CD4-positive, alpha-beta T cell treated with Interleukin-4 for 1 hour (primary cell): ENCODE measurements around the gene XIRP1.

Experiments
- DNase-seq, 2 donors: peaks; one replicate each; pipeline ENCODE4 v3.0.0-alpha.2; 2020 to 2022

The XIRP1 gene

DNA sequence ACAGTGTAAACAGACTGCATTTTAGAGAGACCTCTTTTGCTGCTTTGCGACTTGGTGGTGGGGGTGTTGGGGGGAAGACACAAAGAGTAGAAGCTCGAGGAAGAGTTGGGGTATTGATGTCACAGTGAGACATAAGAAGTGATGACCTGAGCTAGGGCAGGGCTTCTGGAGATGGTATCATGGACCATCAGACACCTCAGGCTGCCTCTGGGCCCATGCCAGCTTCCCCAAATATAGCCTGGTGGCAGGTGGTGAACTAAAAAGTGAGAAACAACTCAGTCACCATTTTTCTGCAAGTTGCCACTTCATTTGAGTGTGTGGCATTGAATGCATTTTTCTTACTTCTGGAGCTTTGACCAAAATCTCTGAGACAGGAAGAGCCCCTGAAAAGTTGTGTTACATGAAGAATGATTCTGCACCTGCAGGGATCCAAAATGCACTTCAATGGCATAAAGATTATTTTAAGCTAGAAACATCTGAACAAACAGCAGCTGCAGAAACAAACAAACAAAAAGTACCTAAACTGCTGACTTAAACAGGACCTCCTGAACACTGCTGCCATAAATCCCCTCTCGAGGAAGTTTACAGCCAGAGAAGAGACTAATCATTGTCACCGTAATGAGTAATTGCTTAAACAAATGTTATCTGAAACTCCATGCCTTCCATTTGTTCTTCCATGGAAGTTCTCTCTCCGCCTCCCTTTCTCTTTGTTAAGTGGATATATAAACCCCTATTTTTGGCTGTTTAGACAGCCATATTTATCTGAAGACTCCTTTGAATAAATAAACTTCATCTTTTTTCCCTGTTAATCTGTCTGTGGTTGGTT lies 15.2 kb upstream of the XIRP1 start:
- no peak for DNase-seq

DNA sequence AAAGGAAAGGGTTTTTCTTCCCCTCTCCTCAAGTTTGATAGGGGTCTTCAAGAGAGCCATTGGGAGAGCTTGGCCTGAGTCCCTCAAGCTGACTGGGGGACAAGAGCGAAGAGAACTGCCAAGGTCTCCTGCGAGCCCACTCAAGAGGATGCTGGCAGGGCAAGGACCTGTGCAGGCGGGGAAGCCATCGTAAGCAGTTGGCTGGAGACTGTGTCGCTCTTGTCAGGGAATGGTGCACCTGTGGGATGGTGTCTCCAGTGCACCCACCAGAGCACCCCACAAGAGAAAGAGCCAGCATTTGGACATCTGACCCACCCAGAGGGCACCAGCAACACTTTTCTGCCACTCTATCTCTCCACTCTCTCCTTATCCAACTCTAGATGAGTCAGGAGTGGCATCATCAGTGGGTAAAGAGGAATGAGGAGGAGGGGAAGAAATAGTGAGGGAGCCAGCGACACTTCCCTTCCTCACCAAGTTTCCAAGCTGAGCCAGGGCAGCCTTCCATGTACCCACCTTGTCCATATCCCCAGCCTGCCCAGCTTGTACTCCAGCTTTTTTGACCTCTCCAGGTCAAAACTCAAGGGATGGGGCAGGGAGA lies 13.6 kb upstream of the XIRP1 start:
- no peak for DNase-seq

DNA sequence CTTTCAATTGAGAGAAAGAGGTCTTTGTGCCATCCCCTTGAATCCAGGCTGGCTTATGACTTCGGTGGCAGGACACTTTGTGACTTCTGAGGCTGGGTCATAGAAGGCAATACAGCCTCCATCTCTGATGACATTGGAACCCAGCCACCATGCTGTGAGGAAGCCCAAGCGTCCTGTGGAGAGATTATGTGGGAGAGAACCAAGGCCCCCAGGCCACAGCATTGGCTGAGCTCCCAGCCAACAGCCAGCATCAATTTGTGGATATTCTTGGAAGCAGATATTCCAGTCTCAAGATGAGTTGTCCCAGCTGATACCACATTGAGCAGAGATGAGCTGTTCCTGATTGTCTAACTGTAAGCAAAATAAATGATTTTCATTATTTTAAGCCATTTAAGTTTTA lies 12.7 kb upstream of the XIRP1 start:
- no peak for DNase-seq

DNA sequence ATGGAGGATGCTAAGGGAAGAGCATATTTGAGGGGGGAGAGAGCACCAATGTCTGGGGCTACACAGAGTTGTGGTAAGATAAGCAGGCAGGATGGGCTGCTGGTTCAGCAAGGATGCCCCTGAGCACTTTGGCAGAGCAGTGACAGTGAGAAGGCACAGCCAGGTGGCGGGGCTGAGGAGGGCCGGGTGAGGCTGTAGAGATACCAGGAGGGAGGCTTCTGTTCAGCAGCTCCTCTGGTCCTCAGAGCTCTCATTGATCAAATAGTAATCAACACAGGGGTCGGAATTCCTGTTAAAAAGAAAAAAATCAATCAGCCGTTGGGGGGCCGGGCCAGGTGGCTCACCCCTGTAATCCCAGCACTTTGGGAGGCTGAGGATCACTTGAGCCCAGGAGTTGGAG lies 11.5 kb upstream of the XIRP1 start:
- DNase-seq, result no peak

DNA sequence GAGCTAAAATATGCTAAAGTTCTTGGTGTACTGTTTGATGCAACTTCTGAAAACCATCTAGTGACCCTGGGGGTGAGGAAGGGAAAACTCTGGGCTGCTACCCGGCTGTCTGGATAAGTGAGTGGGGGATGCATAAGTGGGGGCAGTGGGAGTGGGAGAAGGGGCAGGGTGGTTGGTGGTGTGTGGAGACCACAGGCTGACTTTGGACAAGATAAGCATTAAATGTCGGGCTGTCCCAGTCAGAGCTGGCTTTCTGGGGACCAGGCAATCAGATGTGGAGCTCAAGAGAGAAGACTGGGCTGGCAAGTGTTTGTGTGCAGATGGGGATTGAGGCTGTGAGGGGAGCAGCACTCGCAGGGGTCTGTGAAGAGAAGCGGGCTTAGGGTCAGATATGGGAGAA lies 11.0 kb upstream of the XIRP1 start:
- no peak for DNase-seq

DNA sequence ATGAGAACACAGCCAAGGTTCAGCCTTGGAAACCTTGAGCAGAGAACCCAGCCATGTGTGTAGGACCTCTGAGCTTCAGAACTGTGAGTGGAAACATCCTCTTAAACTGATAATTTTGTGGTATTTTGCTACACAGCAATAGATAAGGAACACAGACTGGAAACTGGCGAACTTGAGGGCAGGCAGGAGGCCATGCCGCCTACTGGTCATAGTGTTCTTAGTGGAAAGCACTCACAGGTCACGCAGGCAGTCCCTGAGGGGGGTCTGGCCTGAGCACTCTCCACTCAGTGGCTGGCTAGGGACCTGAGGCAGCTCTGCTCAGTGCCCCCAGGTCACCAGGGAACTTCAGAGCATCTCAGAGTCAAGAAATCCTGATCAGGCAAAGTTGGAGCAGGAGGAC lies 9.7 kb upstream of the XIRP1 start:
- no peak for DNase-seq

DNA sequence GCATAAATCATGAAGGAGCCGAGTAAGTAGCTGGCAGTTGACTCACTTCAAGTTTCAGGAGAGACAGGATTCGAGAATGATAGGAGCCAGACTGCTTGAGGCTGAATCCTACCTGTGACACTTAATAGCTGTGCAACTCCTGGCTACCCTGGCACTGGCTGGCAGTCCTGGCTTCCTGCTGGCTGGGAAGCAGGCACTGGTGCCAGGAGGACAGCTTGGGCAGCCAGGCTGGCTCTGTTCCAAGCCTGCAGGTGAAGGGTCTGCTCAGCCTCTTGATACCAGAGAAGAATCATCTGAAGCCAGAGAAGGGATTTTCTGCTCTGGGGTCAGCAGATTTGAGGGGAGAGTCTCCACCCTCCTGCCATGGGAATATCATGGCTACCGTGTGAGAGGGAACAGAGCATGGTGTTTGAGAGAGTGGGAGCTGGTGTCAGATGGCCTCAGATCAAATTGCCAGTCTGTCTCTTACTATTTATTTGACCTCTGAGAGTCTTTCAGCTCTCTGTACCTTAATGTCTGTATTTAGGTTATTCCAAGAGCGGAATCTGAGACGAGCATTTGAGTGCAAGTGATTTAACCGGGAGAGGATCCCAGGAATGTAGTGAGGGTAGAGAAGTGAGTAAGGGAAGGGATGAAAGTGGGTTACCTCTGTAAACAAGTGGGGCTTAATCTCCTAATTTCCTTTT lies 4.4 kb upstream of the XIRP1 start:
- DNase-seq, result no peak

DNA sequence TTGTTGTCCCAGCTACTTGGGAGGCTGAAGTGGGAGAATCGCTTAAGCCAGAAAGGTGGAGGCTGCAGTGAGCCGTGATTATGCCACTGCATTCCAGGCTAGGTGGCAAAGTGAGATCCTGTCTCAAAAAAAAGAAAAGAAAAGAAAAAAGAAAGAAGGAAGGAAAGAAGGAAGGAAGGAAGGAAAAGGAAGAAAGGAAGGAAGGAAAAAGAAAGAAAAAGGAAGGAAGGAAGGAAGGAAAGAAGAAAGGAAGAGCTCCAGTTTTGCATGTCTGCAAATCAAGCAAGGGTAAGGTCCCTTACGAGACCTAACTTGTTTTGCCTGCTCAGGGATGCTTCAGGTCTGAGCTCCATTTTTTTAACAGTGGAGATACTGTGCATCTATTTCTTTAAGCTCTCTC lies 3.6 kb upstream of the XIRP1 start:
- no peak for DNase-seq

DNA sequence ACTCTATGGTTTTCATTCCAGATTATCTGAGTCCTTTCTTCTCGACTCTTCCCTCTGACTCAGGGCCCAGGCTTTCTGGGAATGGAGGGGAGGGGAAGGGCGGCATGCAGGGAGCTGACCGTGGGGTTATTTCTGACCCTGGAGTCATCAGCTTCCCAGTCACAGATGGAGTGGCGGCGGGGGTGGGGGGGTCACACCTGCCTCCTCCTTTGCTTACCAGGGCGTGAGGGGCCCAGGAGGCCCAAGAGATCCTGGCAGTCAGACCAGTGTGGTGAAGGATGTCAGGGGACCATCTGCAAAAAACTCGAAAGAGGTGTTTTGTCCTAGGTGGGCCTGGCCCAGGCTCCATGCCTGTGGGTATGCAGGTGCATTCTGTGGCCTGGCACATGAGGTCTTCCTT lies 996 bp upstream of the XIRP1 start:
- DNase-seq, result no peak

DNA sequence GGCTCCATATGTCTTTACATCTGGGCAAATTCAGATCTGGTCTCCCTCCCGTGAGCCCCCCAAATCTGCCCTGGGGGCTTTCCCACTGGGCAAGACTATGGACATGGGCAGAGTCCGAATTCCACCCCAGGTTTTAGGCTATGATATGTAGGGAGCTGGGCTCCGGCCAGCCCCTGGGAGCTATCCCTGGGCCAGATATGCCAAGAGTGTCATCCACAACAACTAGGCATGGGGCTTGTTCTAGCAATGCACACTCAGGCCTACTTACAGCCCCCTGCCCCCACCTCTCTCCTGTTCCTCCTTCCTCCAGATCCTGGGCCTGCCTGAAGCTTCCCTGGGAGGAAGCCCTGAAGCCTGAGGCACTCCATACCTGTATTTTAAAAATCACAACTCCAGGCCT lies 622 bp downstream of the XIRP1 start:
- no peak for DNase-seq

DNA sequence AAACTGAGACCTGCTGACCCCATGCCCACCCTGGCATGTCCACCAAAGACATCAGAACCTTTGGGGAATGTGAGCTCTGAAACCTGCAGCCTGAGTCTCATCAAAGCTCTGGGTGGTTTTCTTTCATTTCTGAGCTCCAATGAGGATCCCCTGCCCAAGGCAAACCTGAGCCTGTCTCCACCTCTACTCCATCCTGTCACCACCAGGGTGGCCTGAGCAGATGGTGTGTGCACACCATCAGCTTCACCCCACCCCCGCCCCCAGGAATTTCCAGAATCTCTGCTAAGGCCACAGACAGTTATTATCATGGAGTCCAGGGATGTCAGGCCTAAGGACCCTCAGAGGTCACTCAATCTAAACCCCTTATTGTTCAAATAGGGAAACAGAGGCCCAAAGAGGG lies 1.3 kb downstream of the XIRP1 start:
- DNase-seq, result no peak

DNA sequence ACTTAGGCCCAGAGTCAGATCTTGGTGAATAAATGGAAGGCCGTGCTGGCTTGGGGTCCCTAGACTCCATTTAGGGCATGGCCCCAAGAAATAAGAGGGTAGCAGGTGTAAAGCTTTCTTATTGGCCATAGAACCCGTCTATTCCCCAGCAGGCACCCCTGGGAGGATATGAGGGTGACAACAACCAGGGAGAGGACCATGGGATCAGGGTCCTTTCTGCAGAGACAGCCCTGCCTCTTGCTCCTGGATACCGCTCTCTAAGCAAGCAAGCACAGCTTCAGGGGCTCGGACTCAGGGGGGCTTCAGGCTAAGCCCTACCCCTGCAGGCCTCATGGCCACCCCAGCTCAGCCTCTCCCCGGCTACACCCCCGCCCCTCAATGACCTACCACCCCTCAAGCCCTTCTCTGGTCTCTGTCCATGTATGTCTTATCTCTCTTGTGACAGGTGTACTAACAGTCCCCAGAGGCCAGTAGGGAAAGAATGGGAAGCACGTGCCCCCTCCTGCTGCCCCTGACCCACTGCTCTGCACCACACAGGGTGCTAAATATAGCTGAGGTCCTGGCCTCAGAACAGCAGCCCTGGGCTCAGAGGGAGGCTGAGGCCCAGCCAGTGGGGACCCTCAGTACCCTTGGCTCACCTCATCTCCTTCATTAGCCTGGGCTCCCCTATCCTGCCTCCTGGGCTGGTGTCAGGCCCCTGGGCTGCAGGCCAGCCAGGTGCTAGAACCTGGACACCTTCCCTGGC lies 1.9 kb downstream of the XIRP1 start:
- DNase-seq, result no peak

DNA sequence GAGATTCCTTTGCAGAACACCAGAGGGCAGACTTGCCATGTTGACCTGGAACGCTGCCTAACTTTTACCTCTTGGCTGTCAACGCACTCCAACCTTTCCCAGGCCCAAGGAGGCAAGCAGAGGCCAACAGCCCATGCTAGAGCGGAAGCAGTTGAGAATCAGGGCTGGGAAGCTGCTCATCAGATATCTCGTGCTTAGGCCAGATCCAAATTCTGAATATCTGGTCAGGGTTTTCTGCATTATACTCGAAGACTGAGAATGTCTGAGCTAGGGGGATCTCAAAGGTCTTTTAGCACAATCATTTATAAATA lies 2.5 kb downstream of the XIRP1 start:
- peak; percentile 75 to 77 for DNase-seq

DNA sequence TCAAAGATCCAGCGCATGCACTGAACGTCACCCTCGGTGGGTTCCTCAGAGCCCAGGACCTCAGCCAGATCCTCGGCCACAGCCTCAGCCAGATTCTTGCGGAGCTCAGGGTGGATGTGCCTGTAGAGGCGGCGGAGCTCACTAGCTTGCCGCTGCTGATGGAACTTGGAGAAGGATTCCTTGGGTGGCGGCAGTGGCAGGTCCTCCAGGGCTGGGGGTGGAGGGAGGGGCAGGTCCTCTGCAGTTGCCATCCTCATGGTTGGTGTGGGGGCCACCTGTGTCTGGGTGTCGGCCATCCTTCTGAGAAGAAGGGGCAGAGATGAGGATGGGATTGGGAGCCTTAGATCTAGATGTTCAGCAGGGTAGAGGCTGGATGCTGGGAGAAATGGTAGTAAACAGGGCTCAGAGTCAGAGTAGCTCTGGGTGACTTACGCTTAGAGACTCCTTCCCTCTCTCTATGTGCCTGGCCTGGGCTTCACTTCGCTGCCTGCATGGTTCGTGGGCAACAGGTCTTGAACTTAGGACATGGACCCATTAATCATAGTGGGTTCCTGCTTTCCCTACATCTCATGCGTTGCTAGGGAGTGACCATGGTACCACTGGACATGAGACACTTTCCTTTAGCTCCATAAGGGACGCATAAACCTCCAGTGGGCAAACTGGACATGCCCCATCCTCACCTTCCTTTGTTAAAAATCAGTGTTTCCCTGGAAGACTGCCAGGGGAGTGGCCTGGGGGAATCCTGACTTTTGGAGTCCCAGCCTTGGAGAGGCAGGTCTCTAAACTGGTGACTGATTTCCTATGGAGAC lies 3.0 kb downstream of the XIRP1 start:
- no peak for DNase-seq

DNA sequence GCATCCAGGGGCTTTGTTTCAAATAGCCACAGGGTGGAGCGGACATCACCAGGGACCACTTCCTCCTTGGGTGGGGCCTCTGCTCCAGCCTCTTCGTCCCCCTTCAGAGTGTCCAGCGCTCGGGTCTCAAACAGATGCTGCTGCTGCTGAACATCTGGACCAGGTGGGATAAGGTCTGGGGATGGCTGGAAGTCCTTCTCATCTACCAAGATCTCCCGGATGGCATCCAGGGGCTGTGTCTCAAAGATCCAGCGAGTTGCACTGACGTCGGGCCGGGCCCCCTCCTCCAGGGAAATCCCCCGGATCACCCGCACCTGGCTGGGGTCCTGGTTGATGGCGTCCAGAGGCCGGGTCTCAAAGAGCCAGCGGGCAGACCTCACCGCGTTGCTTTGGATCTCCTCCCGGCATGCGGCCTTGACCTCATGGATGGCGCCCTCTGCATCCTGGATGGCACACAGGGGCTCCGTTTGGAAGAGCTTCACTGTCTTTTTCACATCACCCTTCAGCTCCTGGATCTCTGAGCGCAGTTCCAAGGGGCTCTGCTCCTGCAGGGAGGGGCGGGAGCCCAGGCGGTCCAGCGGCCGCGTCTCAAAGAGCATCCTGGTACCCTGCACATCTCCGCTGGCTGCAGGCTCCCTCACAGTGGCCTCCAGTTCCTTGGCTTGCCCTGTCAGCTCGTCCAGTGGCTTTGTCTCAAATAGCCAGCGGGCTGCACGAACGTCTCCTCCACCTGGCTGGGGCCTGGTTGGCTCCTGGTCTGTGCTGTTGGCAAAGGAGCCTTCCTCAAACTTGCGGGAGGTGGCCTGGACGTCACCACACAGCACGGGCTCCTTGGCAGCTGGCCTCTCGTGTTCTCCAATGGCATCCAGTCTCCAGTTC lies 3.9 kb downstream of the XIRP1 start:
- DNase-seq, result no peak

DNA sequence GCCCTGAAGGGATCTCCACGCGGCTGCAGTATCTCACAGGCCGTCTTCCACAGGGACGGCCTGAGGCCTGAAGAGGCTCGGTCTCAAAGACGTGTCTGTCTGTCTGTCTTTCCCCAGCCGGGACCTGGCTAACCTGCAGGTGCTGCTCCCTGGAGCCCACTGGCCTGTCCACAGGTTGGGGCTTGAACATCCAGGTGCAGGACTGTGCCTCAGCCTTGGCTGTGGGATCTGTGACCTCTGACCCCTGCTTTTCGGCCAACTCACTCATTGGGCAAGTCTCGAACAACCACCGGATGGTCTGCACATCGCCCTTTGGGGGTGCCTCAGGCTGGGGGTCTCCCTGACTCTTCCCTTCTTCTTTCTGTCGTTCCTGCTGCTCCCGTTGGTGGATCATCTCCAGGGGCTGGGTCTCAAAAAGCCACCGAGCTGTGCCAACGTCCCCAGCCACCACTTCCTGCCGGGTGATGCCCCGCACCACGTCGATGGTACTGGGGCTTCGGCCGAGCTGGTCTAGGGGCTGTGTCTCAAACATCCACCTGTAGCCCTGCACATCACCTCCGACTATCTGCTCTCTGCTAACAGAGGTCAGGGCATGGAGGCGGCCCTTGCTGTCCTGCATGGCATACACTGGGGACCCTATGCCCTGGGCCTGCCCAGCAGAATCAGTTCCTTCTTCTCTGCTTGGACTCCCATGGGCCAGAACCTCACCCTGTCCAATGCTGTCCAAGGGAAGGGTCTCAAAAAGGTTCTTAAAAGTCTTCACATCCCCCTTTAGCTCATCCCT lies 4.8 kb downstream of the XIRP1 start:
- no peak for DNase-seq

DNA sequence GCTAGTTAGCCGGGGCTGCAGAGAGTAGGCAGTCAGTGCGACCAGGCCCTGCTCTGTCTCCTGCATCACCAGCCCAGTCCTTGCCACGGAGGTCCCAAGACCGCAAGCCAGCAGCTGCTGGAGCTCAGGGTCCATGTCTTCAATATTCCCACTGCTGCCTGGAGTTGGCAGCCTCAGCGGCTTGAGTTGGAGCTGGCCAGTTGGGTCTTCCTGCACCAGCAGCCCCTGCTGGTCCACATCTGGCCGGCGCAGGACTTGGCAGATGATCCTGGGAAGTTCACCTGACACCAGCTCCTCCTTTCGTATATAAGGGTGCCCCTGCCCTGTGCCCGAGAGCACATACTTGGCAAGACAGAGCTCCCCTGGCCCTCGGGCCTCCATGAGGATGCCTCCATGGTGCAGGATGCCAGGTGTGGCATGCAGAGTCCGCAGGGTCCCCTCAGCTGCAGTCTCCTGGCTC lies 5.7 kb downstream of the XIRP1 start:
- no peak for DNase-seq

DNA sequence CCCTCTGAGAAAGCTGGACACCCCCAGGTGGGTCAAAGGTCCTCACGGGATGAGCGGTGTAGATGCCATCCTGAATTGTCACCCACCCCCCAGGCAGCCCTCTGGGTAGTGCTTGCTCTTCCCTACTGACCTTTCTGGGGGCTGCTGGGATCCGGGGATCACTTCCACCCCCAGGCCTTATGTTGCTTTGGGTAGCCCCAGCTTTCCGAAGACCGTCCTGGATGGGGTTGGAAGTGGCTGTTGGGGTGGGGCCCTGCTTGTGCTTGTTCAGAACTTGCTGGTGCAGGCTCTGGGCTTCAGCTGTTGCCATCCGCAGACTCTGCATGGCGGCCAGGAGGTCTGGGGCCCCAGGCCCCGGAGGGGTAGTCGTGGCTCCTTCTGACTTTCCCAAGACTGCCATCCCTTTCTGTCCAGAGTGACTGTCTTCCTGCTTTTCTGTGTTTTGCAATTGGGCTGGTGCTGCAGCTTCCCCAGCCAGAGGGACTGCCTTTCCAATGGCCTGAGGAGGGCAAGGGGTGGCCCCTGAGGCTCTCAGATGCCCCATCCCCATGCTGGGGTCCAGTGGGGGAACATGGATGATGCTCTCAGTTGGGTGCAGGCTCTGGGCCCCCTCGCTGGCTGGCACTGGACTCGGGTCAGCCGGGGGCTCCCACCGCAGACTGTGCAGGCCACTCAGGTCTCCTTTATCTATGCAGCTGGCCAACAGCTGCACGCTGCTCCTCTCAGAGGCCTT lies 6.3 kb downstream of the XIRP1 start:
- no peak for DNase-seq

DNA sequence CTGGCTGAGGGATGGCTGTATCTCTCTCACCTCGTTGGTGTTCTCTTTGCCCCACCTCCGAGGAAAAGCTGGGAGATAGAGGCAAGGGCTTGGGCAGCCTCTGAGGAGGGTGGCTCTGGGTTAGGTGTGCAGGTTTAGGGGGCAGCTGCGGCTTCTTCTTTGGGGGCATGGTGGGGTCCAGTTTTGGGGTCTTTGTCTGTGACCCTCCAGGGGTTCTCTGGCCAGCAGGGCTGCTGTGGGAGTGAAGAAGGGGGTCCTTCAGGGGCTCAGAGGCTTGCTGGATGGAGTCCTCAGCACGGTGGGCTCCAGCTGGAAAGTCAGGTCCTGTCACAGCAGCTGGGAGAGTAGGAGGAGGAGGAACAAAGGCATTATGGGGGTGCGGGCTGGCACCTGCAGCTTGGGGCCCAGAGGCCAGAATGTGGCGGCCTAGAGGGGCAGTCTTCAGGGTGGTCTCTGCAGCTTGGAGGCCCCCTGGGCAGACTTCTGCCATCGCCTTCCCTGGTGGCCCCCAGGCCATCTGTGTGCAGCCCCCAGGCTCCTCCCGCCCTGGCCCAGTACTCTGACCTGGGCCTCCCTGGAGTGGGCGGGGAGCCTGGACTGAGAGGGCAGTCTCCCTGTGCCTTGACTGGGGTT lies 7.0 kb downstream of the XIRP1 start:
- no peak for DNase-seq

DNA sequence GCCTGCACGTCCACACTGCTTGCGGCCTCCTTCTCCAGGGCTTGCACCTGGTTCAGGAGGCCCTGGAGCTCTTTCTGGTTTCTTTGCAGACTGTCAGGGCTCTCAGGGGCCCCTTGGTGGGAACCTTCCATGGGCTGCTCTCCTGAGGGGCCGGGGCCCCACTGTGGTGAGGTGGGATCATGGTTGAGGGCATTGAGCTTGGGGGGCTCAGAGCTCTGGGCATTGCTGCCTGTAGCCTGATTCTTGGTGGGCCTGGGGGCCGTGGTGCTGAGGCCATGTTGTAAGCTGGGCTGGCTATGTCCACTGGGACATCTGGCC lies 7.5 kb downstream of the XIRP1 start:
- no peak for DNase-seq
